HG03432 (cell line): Measurements from ENCODE around the gene PCSK7.
"Not testable (repeated sequence)": the region's sequence is repeated elsewhere in the genome, so short reads cannot be mapped to it uniquely, and the experiment has no call there.

Experiments used
- ATAC-seq: cut with Tn5 transposase; IDR thresholded peaks from one replicate; pipeline ENCODE4 v1.9.1; 2021; ENCODE audit warnings: mild to moderate bottlenecking, moderate library complexity; ENCODE audit not compliant: unreplicated experiment

PCSK7 gene, protein sequence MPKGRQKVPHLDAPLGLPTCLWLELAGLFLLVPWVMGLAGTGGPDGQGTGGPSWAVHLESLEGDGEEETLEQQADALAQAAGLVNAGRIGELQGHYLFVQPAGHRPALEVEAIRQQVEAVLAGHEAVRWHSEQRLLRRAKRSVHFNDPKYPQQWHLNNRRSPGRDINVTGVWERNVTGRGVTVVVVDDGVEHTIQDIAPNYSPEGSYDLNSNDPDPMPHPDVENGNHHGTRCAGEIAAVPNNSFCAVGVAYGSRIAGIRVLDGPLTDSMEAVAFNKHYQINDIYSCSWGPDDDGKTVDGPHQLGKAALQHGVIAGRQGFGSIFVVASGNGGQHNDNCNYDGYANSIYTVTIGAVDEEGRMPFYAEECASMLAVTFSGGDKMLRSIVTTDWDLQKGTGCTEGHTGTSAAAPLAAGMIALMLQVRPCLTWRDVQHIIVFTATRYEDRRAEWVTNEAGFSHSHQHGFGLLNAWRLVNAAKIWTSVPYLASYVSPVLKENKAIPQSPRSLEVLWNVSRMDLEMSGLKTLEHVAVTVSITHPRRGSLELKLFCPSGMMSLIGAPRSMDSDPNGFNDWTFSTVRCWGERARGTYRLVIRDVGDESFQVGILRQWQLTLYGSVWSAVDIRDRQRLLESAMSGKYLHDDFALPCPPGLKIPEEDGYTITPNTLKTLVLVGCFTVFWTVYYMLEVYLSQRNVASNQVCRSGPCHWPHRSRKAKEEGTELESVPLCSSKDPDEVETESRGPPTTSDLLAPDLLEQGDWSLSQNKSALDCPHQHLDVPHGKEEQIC

DNA sequence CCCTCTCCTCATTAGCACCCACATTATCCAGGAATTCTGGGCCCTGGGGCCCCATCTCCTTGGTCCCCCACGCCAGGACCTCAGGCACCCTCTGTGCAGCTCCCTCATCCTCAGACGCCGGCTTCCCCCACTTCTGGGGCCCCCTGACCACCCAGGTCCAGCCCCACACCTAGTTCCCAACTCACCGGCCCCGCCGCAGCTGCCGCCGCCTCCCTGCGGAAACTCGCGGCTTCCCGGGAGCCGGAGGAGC lies at the start of gene PCSK7:
TSS of gene PCSK7 (minus strand) at position 232 of the 250 bp plus-strand sequence. CDS start 2,229 bp downstream, outside the sequence.
- no peak for ATAC-seq

DNA sequence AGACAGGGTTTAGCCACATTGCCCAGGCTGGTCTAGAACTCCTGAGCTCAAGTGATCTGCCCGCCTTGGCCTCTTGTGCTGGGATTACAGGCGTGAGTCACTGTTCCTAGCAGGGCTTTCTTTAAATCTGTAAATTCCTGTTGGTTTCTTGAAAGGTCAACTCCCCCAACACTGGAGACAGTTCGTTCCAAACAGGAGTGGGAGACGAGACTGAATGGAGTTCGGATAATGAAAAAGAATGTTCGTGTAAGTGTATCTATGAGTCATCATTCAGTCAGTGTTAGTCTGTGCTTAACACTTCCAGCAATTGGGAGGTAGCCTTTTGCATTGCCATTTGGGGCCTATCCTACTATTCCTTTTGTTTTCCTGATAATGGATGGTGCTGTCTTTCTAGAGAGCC lies 49.3 kb upstream of the PCSK7 start:
- ATAC-seq: no peak

DNA sequence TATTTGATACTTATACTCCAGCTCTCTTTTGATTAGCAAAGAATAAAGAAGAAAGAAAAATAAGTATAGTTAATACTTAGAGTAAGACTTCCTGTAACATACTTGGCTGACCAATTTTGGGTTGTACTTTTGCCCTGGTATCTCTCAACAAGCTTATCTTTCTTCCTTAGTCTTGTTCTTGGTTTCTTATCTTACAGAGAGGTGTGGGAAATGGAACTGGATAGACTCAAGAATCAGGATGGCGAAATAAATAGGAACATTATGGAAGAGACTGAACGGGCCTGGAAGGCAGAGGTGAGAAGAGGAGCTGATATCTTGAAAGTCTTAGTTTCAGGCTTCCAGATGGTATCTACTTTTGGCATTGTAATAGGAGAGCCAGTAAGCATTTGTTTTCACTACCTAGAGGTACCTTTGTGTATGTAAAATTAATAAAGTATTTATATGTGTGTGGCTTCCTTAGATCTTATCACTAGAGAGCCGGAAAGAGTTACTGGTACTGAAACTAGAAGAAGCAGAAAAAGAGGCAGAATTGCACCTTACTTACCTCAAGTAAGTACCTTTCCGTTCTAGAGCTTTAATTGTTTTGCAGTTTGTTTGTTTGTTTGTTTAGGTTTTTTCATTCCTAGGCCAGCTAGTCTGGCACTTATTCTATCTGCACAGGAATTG lies 48.0 kb upstream of the PCSK7 start:
- ATAC-seq: no peak

DNA sequence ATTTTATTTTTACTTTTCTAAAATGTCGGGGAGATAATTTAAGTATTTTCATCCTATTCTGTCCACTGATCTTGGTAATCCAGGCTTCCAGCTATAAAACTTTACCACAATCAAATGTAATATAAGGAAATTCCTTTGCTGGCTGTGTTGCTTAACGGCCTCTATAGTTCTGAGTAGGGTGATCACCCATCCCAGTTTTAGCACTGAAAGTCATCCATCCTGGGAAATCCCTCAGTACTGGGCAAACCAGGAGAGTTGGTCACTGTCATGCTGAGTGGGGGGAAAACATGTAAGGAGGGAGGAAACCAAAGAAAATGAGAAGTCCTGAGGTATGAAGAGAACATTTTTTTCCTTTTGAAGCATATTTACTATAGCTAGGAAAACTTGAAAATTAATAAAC lies 46.5 kb upstream of the PCSK7 start:
- ATAC-seq: no peak

DNA sequence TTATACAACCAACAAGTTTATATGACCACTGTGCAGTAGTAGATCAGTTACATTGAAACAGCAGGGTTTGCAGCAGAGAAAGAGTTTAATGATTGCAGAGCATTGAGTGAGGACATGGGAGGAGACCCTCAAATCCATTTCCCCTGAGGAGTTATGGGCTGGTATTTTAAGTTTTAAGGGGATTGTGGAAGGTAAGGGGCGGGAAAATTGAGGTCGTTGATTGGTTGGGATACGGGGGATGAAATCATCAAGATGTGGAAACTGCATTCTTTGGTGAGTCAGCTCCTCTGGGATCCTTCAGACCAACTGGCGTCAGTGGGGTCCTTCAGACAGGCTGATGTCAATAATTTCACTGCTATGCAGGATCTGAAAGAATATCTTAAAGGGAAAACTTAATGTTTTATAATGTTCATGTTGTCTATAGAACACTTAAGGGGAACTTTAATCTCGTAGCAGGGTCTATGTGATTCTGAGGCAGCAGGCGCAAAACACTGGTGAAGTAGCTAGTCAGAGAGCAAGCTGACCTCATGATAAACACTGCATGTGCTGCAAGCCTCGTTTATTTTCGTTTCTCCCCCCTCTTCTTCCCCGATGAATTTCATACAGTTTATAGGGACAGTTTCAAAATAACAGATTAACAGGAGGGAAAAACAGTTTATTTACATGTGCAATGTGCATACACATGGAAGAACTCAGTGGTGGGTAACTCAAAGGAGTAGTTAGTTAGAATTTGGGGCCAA lies 41.8 kb upstream of the PCSK7 start:
- no peak for ATAC-seq

DNA sequence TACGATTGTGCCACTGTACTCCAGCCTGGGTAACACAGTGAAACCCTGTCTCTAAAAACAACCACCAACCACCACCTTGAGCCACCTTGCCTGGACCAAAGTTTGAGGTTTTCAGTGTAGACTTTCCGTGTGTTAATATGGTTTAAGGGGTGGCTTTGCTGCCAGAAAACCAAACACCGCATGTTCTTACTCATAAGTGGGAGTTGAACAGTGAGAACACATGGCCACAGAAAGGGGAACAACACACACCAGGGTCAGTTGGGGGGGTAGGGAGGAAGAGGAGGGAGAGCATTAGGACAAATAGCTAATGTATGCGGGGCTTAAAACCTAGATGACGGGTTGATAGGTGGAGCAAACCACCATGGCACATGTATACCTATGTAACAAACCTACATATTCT lies 40.3 kb upstream of the PCSK7 start:
- not testable (repeated sequence) for ATAC-seq

DNA sequence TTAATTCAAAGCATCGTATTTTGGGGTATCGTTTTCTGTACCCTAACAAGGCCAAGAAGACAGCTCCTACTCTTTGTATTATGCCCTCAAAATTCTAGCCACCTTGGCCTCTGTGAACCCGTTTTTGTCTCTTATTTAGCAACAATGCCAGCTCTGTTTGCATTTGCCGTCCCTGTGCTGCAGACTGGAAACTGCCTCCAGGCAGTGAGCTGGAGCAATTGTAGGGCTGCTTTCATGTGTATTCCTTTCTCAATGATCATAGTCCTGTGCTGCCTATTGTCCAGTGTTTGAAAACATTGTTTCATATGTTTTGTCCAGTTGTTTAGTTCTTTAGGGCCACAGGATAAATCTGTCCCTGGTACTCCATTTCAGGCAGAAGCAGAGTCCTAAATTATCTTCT lies 39.3 kb upstream of the PCSK7 start:
- no peak for ATAC-seq

DNA sequence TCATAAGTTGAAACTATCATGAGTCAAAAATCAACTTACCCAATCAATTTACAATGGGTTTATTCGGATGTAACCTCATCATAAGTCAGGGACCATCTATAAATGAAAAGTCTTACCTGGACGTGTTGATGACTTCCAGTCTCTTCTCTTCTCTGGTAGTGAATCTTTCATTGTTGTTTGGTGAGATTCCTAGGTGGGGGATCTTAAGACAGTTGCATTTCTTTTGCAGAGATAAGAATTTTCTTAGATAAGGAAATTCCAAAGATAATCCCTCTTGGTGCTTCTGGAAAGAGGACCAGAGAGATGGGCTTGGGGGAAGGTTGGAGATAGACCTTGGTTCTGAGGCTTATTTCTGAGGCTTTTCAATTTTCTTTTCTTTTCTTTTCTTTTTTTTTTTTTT lies 38.0 kb upstream of the PCSK7 start:
- no peak for ATAC-seq

DNA sequence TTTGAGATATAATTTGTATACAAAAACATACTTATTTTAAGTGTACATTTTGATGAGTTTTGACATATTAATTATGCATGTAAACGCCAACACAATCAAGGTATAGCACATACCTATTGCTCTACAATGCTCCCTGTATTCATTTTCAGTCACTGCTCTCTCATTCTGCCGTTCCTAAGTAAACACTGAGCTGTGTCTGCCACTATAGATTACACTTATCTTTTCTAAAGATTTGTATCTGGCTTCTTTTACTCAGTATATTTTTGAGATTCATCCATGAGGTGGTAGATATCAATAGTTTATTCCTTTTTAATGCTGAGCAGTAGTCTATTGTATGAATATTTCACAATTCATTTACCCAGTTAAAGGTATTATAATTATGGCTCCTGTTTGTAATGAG lies 33.9 kb upstream of the PCSK7 start:
- ATAC-seq: no peak

DNA sequence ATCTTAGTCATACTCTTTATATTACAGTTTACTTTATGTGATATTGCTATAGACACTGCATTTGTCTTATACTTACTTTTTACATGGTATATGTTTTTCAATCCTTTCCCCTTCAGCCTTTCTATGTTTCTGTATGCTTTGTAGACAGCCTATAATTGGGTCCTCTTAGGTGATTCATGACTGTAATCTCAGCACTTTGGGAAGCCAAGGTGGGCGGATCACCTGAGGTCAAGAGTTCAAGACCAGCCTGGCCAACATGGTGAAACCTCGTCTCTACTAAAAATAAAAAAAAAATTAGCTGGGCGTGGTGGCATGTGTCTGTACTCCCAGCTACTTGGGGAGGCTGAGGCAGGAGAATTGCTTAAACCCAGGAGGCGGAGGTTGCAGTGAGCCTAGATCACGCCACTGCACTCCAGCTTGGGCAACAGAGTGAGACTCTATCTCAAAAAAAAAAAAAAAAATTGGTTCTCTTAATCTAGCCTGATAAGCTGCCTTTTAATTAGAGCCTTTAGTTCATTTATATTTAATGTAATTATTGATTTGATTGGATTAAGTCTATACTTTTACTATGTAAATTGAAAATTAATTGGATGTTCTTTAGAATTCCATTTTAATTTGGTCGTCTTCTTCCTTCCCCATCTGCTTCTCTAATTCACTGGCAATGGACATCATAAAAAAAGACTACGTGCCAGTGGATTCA lies 32.9 kb upstream of the PCSK7 start:
- not testable (repeated sequence) for ATAC-seq

DNA sequence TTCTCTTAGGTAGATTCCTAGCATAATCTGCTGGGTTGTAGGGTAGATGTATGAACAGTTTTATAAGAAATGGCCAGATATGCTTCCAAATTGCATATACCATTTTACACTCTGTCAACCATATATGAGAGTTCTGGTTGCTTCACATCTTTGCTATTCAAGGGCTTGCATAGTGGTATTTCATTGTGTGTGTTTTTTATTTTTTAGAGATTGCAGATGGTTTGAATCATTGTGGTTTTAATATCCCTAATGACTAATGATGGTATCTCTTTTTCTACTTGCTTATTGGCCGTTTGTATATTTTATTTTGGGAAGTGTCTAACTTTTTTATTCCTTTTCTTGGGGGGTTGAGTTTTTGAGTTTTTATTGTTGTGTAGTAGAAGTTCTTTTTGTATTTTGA lies 27.5 kb upstream of the PCSK7 start:
- ATAC-seq: no peak

DNA sequence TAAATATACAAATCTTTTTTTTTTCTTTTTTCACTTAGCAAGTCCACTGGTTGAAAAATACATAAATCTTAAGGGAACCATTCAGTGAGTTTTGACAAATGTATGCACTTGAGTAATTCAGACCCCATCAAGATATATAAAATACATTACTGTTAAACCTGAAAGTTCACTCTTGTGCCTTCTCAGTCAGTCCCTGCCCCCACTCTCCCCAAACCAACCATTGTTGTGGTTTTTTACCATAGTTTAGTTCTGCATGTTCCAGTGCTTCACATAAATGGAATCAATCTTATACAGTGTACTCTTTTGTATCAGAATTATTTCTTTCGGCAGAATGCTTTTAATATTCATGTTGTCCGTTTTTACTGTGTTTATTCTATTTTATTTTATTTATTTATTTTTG lies 26.7 kb upstream of the PCSK7 start:
- ATAC-seq: no peak

DNA sequence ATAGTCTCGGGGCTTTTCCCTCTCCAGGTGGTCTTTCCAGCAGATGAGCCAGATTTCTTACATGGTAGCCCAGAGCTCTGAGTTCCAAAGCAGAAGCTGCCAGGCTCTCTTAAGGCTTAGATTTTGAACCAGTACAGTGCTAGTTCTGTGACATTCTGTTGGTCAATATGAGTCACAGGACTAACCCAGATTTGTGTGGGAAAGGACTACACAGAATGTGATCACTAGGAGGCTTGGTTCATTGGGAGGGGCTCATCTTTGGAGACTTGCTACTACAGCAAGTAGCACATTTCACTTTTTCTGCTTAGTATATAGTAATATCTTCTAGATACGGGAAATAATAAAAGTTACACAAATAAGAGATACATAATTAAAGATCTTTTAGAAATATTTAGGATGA lies 24.7 kb upstream of the PCSK7 start:
- ATAC-seq: no peak

DNA sequence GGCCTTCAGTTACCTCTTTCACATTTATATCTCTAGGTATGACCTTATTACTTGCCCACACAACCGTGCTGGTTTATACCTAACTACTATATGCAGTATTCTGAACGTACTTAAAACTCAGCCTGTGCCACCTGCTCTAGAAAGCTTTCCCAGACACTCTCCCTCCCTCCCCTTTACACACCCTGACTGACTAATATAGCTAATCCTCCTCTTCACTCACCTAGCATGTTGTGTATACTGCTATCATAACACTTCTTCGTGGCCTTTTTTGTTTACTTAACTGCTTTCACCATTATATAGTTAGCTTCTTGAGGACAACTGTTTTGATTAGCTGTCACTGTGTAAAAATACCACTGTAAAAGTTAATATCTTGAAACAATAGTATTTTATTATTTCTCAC lies 24.1 kb upstream of the PCSK7 start:
- no peak for ATAC-seq

DNA sequence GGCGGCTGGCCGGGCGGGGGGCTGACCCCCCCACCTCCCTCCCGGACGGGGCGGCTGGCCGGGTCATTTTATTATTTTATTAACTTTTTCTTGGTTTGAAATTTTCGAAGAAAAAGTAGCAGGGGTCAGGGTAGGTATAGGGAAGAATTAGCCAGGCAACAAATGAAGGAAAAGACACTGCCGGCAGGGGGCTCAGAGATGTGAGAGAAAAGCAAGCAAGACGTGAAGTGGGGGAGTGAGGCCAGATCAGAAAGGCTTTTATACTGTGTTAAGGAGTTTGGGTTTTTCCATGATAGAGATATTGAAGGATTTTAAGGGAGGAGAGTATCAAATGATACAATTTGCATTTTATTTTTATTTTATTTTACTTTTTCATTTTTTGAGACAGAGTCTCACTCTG lies 19.6 kb upstream of the PCSK7 start:
- no peak for ATAC-seq

DNA sequence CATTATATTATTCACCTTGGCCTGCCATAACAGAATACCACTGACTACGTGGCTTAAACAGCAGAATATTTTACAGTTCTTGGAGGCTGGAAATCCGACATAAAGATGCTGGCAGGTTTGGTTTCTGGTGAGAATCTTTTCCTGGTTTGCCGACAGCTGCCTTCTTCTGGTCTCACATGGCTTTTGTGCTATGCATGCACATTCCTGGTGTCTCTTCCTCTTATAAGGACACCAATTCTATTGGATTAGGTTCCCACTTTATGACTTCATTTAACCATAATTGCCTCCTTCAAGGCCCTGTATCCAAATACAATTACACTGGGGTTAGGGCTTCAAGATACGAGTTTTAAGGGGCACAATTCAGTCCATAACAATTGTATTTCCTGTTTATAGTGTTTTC lies 17.7 kb upstream of the PCSK7 start:
- no peak for ATAC-seq

DNA sequence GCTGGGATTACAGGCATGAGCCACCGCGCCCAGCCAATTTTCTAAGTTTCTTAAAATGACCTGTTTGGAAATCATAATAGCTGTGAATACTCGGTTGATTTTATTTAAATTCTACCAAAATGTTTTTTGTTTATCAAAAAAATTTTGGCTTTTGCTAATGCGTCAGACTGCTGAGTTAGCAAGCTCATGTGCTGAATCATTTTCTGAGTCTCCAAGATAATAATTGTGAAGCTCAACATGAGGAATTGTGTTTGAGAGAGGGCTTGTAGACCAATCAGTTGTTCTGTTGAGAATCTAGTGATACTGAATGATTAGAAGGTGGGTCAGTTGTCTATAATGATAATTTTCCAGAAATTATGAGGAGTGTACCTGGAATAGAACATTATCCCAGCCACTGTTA lies 16.5 kb upstream of the PCSK7 start:
- no peak for ATAC-seq

DNA sequence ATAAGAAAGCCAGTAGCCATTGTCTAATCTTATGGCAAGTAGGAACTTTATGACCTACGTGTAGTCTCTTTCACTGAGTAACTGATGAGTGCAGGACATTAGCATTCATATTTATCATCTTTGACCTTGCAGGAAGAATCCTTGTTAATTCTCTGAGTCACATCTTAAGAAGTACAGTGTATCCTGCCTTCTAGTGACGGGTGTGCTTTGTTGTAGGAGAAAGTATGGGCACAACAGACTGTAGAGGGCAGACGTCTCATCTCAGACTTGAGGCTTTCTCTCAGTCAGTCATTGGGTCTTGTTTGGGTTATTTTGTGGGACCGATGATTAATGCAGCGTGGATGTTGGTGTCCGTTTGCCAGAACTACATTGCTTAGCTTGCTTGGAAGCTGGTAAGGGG lies 7.4 kb upstream of the PCSK7 start:
- ATAC-seq: no peak

DNA sequence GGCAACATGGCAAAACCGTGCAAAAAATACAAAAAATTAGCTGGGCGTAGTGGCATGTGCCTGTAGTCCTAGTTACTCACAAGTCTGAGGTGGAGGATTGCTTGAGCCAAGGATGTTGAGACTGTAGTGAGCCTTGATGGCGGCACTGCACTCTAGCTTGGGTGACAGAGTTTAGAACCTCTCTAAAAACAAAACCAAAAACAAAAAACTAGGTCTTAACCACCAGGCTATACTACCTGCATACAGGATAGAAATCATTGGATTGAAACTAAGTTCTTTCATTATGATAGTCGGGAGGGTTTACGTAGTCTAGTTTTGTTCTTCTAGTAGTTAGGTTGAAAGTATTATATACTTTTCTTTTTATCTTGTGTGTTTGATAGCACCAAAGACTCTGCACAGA lies 6.3 kb upstream of the PCSK7 start:
- ATAC-seq: no peak

DNA sequence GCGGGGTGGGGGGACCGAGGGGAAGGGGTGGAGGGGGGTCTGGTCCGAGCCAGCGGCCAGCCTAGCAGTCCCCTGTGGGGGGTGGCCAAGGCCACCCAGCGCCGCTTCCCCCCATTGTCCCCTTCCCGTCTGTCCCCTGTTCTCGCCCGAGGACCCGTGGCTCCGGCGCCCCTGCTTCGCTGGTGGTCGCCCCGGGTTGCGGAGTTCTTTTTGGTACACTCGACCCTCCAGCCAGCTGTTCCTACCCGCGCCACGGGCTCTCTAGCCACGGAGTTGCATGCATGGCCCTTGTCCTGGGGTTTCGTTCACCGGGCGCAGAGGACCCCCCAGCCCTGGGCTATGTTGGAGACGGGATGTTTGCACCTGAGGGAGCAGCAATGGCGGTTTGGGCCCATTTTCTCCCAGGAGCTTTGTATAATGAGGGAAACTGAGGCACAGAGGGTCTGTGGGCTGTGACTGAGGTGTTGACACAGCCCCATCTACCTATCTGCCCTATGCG lies 1.1 kb upstream of the PCSK7 start:
- no peak for ATAC-seq
